Right atrium auricular region (tissue), 2 donors: ENCODE data around the gene ELL2. TPM values are rescaled to one million over a fixed set of nuclear protein-coding genes. Genes with fewer than 3 reads are reported as not detected.

Source experiments
- DNase-seq: peaks from one replicate; pipeline ENCODE4 v3.0.0-alpha.2; 2019; ENCODE audit warnings: low spot score
- H3K27ac ChIP-seq, 2 donors: fragments of 200-600 bp; sonication (generic); 1 replicate in 1 of 2; 2 replicates in 1 of 2; pipeline ENCODE4 v1.5.1; 2016 to 2019
- H3K27me3 ChIP-seq, 2 donors: fragments of 200-600 bp; sonication (generic); one replicate each; pipeline versions ENCODE4 v1.5.1 to v1.6.0; 2017 to 2019
- H3K36me3 ChIP-seq: fragments of 200-600 bp; sonication (generic); one replicate; pipeline ENCODE4 v1.5.1; 2016
- H3K4me1 ChIP-seq, 2 donors: fragments of 200-600 bp; sonication (generic); one replicate each; pipeline versions ENCODE4 v1.5.1 to v1.6.0; 2017 to 2019
- H3K4me3 ChIP-seq, 2 donors: fragments of 200-600 bp; sonication (generic); 1 replicate in 1 of 2; 2 replicates in 1 of 2; pipeline ENCODE4 v1.5.1; 2017 to 2019; ENCODE audit warnings: mild to moderate bottlenecking in 1 of 2, moderate library complexity in 1 of 2
- H3K9me3 ChIP-seq, 2 donors: fragments of 200-600 bp; sonication (generic); one replicate each; pipeline ENCODE4 v1.5.1; 2019
- total RNA-seq, 2 donors: library from RNA; depleted of rRNA; stranded (reverse); fragments of >200 nt; gene quantifications; one replicate each; pipeline ENCODE4 v1.1.0, GENCODE V29; 2016
- TF ChIP-seq, protein P1 (sequence below), 2 donors: fragments of 200-600 bp; sonication (generic); IDR thresholded peaks; one replicate each; pipeline ENCODE4 v1.5.1; 2019; ENCODE audit warnings: antibody characterized with exemption in 2 of 2

The ELL2 gene
- total RNA-seq, 2 donors from 2014 or later, result 28.8 to 29.1 TPM

DNA sequence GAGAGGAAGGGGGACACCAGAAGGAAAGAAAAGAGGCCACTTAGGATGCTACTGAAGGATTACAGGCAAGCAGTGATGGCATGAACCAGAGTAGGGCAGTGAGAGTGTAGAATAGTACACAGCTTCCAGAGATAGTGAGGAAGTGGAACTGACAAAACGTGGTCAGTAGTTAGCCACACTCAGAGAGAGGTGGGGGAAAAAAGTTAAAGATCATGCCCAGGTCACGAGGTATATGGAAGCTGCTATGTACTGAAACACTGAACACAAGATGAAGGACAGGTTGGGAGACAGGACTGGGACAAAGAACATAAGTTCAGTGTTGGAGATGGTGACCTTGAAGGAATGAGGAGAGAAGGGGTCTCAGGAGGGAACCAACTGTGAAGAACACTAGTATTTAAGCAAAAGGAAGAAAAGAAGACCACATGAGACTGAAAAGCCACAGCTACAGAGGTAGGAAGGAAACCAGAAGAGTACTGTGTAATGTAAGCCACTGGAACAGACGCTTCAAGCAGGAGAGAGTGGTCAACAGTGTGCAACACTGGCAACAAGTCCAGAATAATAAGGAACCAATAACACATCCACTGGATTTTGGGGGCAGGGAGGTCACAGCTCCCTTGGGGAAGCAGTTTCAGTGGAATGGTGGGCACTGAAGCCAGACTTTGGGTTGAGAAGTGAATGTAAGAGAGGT, 45.5 kb downstream of the ELL2 start:
- Histone ChIP-seq H3K27me3 (no peaks in the 10 kb centered on the region), H3K4me3 (no peak overlapping the region), H3K36me3 (no peaks in the 10 kb centered on the region), H3K27ac (peak overlapping the region in 1 of 2 donors; percentile 18), H3K9me3 (no peaks in the 10 kb centered on the region), H3K4me1 (peaks cover 0 to 13% of the 10 kb centered on the region in 2 donors)
- no peak for DNase-seq
- TF ChIP-seq, protein P1, sequence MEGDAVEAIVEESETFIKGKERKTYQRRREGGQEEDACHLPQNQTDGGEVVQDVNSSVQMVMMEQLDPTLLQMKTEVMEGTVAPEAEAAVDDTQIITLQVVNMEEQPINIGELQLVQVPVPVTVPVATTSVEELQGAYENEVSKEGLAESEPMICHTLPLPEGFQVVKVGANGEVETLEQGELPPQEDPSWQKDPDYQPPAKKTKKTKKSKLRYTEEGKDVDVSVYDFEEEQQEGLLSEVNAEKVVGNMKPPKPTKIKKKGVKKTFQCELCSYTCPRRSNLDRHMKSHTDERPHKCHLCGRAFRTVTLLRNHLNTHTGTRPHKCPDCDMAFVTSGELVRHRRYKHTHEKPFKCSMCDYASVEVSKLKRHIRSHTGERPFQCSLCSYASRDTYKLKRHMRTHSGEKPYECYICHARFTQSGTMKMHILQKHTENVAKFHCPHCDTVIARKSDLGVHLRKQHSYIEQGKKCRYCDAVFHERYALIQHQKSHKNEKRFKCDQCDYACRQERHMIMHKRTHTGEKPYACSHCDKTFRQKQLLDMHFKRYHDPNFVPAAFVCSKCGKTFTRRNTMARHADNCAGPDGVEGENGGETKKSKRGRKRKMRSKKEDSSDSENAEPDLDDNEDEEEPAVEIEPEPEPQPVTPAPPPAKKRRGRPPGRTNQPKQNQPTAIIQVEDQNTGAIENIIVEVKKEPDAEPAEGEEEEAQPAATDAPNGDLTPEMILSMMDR (IDR thresholded peaks at IDR 0.05), result no peak

DNA sequence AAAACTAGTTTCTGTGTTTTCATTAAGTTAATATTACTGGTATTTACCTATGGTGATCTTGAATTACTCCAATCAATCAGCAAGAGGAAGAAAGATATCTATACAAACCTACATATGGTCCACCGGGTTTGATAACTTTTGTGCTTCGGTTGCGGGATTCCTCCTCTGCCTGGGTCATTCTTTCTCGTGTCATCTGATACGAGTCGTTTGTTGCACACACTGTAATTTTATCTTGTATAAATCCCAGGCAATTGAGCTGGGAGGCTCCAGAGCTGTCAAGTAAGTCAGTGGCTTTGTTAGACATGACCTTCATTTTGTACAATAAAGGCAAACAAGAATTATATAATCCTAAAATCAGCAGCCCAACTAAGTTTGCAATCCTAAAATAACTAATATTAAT, 48.0 kb downstream of the ELL2 start:
- Histone ChIP-seq H3K9me3 (no peaks in the 10 kb centered on the region), H3K36me3 (no peaks in the 10 kb centered on the region), H3K27me3 (no peaks in the 10 kb centered on the region), H3K27ac (peak overlapping the region in 1 of 2 donors; percentile 0), H3K4me3 (no peak overlapping the region), H3K4me1 (peaks cover 0 to 13% of the 10 kb centered on the region in 2 donors)
- no peak for DNase-seq
- TF ChIP-seq, protein P1 (IDR thresholded peaks at IDR 0.05), result no peak

GRCh38 chr5:95912029-95912428, 49.6 kb downstream of the ELL2 start:
- TF ChIP-seq, protein P1 (IDR thresholded peaks at IDR 0.05), result no peak
- no peak for DNase-seq
- H3K27me3 ChIP-seq, result no peaks in the 10 kb centered on the region
- H3K4me3 ChIP-seq, result no peak overlapping the region
- no peaks in the 10 kb centered on the region for H3K9me3 ChIP-seq
- H3K4me1 ChIP-seq, result peaks cover 0 to 13% of the 10 kb centered on the region in 2 donors
- no peak overlapping the region for H3K27ac ChIP-seq
- H3K36me3 ChIP-seq, result no peaks in the 10 kb centered on the region

- H3K36me3 ChIP-seq, result no peaks in the 10 kb centered on the region
- H3K9me3 ChIP-seq, result no peaks in the 10 kb centered on the region
- H3K27ac ChIP-seq, result no peak overlapping the region
- DNase-seq, result no peak
- H3K27me3 ChIP-seq, result no peaks in the 10 kb centered on the region
- H3K4me3 ChIP-seq, result no peak overlapping the region
- TF ChIP-seq, protein P1 (IDR thresholded peaks at IDR 0.05), result no peak
- H3K4me1 ChIP-seq, result peaks cover 0 to 1% of the 10 kb centered on the region in 2 donors
Observed at GRCh38 chr5:95910521-95910920, 51.1 kb downstream of the ELL2 start.

DNA sequence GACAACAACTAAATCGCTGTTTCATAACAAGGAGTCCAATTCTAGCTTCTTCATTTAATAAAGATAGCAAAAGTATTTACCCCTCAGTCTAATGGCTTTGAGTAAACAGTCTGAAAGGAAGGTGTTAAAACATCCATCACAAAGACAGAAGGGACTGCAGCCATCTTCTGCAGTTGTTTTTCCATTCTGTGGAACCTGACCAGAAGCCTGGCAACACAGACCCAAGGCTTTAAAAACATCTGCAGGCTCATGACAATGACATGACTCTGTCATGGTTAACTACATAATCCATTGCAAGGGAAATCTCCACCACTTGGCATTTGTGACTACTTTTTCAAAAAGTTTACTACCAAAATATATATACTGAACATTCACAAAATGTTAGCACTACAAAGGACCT, 51.9 kb downstream of the ELL2 start:
- H3K36me3 ChIP-seq, result peaks cover 6% of the 10 kb centered on the region
- H3K4me3 ChIP-seq, result no peak overlapping the region
- H3K4me1 ChIP-seq, result no peaks in the 10 kb centered on the region

More for the DNA sequence above, 51.9 kb downstream of the ELL2 start:
- H3K27ac ChIP-seq, result no peak overlapping the region
- TF ChIP-seq, protein P1 (IDR thresholded peaks at IDR 0.05), result no peak
- no peak for DNase-seq
- no peaks in the 10 kb centered on the region for H3K27me3 ChIP-seq
- no peaks in the 10 kb centered on the region for H3K9me3 ChIP-seq
